A549 treated with Hydrocortisone at 1 μM for 4 hours (cell line): ENCODE data around the gene EFTUD2. TPM values are rescaled to one million over a fixed set of nuclear protein-coding genes. Genes with fewer than 3 reads are reported as not detected.

Experiments
- total RNA-seq: library from RNA; stranded (reverse); fragments of 200-300 nt; extraction: Qiagen RNA extraction; gene quantifications from 5 replicates; pipeline ENCODE4 v1.2.3, GENCODE V29; 2022

The EFTUD2 gene
- 135 to 203 TPM (median 145 TPM) in 5 replicates for total RNA-seq

DNA sequence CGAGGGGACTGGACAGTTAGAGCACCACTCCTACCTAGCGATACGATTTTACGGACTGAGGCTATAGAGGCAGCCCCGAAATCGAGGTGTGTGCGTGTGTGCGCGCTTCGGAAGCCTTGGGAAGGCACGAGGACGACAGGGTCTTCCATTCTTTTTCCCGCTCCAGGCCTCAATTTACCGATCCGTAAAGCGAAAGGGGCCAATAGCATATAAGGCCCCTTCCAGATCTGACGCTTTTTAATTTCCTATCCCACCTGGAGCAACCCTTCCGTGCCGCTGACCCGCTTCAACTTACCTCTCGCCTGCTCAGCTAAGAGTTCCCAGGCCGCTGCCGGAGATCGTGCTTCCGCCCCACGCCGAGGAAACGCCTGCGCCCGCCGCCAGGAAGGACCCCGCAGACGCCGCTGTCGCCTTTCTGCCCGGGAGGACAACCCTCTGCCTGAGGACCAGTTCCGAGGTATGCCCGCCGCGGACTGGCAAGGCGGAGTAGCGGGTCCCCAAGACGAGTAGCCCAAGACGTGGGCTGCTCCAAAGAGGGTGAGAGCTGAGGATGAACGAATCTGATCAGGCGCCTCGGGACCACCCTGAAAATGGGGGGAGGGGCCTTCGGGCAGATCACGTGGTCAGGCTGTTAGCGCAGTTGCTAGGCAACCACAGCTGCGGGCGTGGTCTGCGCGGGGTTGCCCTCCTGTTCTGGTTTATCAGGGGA, at the start of gene EFTUD2:
EFTUD2 (minus strand) TSS at position 372 of the 709 bp plus-strand sequence. CDS start 4,924 bp downstream, outside the sequence.

GRCh38 chr17:44947461-44948314, 48.4 kb upstream of the EFTUD2 start, which contains the start of gene KIF18B:
Gene KIF18B, minus strand, starts transcription at chr17:44947773. Its CDS starts 11,429 bp downstream, at chr17:44936344.

GRCh38 chr17:44915321-44915726, 16.1 kb upstream of the EFTUD2 start, which contains the start of gene GFAP:
Gene GFAP, minus strand, starts transcription at chr17:44915500. Its CDS starts 14 bp downstream, at chr17:44915486.

DNA sequence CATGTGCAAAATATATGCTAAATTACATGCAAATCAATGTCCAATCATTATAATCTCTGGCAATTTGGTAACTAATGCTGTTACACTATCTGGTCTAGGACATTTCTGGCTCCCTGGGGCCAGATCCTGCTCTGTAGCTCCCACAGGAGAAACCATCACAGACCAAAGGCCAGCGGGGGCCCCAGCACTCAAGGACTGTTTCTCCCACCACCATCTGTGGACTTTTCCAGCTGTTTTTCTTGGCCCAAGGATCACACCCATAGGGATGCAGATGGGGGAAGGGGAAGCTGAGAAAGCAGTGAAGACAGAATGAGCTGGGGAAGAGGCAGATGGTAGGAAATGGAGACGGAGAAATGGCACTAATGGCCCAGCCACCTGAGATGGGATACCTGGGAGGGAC, 51.7 kb downstream of the EFTUD2 start, which contains the start of gene HIGD1B:
HIGD1B (plus strand) TSS at position 298 of the 400 bp plus-strand sequence. CDS start 270 bp downstream, outside the sequence.

DNA sequence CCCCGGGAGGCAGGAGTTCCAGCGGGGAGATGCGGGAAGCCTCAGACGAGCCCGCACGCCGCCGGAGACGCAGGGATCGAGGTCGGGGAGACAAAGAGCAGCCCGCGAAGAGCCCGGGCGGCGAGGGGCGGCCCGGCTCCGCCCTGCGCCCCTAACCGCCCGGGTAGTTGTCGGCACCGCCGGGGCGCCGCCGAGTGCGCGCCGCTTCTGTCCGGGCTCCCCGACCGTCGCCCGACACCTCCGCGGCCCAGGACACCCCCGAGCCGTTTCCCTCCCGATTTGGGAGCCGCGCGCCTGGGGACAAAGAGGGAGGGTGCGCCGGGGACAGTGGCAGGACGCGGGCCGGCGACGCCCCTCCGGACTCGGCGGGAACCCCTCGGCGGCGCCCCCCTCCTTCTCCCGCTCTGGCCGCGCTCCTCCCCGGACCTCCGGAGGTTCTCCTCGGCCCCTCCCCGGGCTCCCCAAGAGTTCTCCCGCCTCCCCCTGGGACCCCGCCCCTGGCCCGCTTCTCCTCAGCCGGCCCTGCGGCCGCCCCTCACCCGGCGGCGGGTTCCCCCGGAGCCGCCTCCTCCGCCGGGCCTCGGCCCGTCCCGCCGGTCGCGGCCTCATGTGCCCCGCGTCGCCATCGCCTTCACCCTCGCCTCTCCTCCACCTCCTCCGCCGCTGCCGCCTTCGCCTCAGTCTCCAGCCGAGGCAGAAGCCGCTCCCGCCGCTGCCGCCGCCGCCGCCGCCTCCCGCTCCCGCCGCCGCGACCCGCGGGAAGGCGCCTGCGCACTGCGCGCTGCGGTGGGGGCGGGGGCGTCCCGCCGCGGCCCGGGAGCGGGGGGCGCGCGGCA, 69.5 kb downstream of the EFTUD2 start, which contains the start of gene GJC1:
GJC1 (minus strand) TSS at position 765 of the 836 bp plus-strand sequence. CDS start 24,470 bp downstream, outside the sequence.

Other genes starting within 250 kb of the EFTUD2 start
- gene MEIOC, start 243.0 kb downstream of the EFTUD2 start, total RNA-seq = 1.2 to 2.8 TPM (median 2.4 TPM) in 5 replicates
- 24.2 to 38.9 TPM (median 28.5 TPM) in 5 replicates for gene CCDC43, start 209.7 kb downstream of the EFTUD2 start, total RNA-seq
- gene DBF4B, start 190.8 kb downstream of the EFTUD2 start, total RNA-seq = 22.6 to 28.4 TPM (median 24.0 TPM) in 5 replicates
- 1.8 to 2.2 TPM (median 1.8 TPM) in 5 replicates for gene ADAM11, start 140.5 kb downstream of the EFTUD2 start, total RNA-seq
- 23.1 to 34.0 TPM (median 28.6 TPM) in 5 replicates for gene GJC1, start 69.2 kb downstream of the EFTUD2 start, total RNA-seq
- gene HIGD1B, start 51.6 kb downstream of the EFTUD2 start, total RNA-seq = not detected in 5 replicates
- gene GFAP, start 16.1 kb upstream of the EFTUD2 start, total RNA-seq = 0.55 to 1.2 TPM (median 0.68 TPM) in 5 replicates
- gene KIF18B, start 48.3 kb upstream of the EFTUD2 start, total RNA-seq = 32.9 to 38.1 TPM (median 37.3 TPM) in 5 replicates
- gene C1QL1, start 68.9 kb upstream of the EFTUD2 start, total RNA-seq = 15.2 to 32.8 TPM (median 28.1 TPM) in 5 replicates
- gene DCAKD, start 152.2 kb upstream of the EFTUD2 start, total RNA-seq = 15.9 to 19.3 TPM (median 18.0 TPM) in 5 replicates
- gene NMT1, start 161.9 kb upstream of the EFTUD2 start, total RNA-seq = 170 to 365 TPM (median 187 TPM) in 5 replicates
- gene PLCD3, start 233.1 kb upstream of the EFTUD2 start, total RNA-seq = 150 to 181 TPM (median 175 TPM) in 5 replicates
- 6.3 to 7.7 TPM (median 6.5 TPM) in 5 replicates for gene ACBD4, start 236.2 kb upstream of the EFTUD2 start, total RNA-seq
- gene HEXIM1, start 249.0 kb upstream of the EFTUD2 start, total RNA-seq = 39.5 to 51.7 TPM (median 44.6 TPM) in 5 replicates